Osteoblast (primary cell): ENCODE data around the gene C3orf52. TPM values are rescaled to one million over a fixed set of nuclear protein-coding genes. Genes with fewer than 3 reads are reported as not detected.
A peak's percentile ranks its signal among the peaks of the same experiment; 100 is the strongest.

Experiments used
- DNase-seq: peaks from one replicate; pipeline ENCODE4 v3.0.0; 2011; ENCODE audit warnings: low spot score, mixed read lengths; ENCODE audit not compliant: insufficient read length; ENCODE audit errors: missing footprints
- H2AFZ ChIP-seq: 2 replicates; pipeline ENCODE4 v1.6.0; 2011; ENCODE audit warnings: mild to moderate bottlenecking, low read length
- H3K27ac ChIP-seq: 2 replicates; pipeline ENCODE4 v1.5.1; 2011; ENCODE audit warnings: mild to moderate bottlenecking, low read depth, low read length, moderate library complexity
- H3K27me3 ChIP-seq: 2 replicates; pipeline ENCODE4 v1.6.0; 2012; ENCODE audit warnings: mild to moderate bottlenecking, control low read depth, inconsistent platforms, low read length, moderate library complexity; ENCODE audit not compliant: insufficient read depth
- H3K36me3 ChIP-seq: 2 replicates; pipeline ENCODE4 v1.5.1; 2011; ENCODE audit warnings: mild to moderate bottlenecking, low read length, control low read depth, moderate library complexity; ENCODE audit not compliant: insufficient read depth
- H3K4me1 ChIP-seq: 2 replicates; pipeline ENCODE4 v1.5.1; 2011; ENCODE audit warnings: mild to moderate bottlenecking, low read length, control low read depth, moderate library complexity; ENCODE audit not compliant: insufficient read depth
- H3K4me2 ChIP-seq: 2 replicates; pipeline ENCODE4 v1.6.0; 2011; ENCODE audit warnings: mild to moderate bottlenecking, low read length; ENCODE audit not compliant: insufficient read depth
- H3K4me3 ChIP-seq: fragments of 200-600 bp; sonication (generic); 3 replicates; pipeline ENCODE4 v1.5.1; 2012; ENCODE audit warnings: mild to moderate bottlenecking, low read length, inconsistent platforms; ENCODE audit not compliant: insufficient read depth
- H3K79me2 ChIP-seq: 2 replicates; pipeline ENCODE4 v1.6.0; 2012; ENCODE audit warnings: mild to moderate bottlenecking, low read length, control low read depth, inconsistent platforms; ENCODE audit not compliant: insufficient read depth
- H3K9me3 ChIP-seq: 2 replicates; pipeline ENCODE4 v1.5.1; 2011; ENCODE audit warnings: low read depth, low read length, control low read depth
- H4K20me1 ChIP-seq: 2 replicates; pipeline ENCODE4 v1.6.0; 2012; ENCODE audit warnings: mild to moderate bottlenecking, low read length, control low read depth; ENCODE audit not compliant: insufficient read depth
- total RNA-seq: library from RNA; depleted of rRNA; stranded (reverse); fragments of >200 nt; gene quantifications from 2 replicates; pipeline ENCODE4 v1.2.3, GENCODE V29; 2012
- TF ChIP-seq, protein P1 (sequence below): IDR thresholded peaks from 2 replicates; pipeline ENCODE4 v1.5.1; 2011; ENCODE audit warnings: mild to moderate bottlenecking, low read depth, low read length, moderate library complexity; ENCODE audit errors: extremely low read depth

The C3orf52 gene
- total RNA-seq, 1 donor: 4.0 TPM

DNA sequence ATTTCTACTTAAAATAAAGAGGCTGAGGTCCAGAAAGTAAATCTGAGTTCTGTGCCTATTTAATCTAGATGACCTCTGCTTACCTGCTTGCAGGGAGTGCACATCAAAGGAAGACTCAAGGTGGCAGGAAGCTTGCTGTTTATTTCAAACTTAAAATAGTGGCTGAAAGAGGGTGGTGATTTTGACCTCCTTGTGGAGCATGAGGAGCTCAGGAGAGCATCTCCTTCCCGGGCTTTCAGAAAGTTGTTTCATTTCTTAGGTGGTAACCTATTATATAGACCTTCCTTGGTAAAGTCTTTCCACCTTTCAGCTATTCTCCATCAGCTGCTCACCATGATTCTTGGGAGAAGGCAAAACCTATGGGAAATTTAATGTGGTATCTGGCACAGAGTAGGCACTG lies 46.4 kb downstream of the C3orf52 start:
- Histone ChIP-seq H3K9me3 (no peaks in the 10 kb centered on the region), H3K4me1 (no peaks in the 10 kb centered on the region), H3K27me3 (no peaks in the 10 kb centered on the region), H3K79me2 (no peaks in the 10 kb centered on the region), H4K20me1 (no peaks in the 10 kb centered on the region), H3K27ac (no peak overlapping the region), H2AFZ (no peak overlapping the region), H3K36me3 (no peaks in the 10 kb centered on the region), H3K4me3 (no peak overlapping the region), H3K4me2 (no peak overlapping the region)
- TF ChIP-seq, protein P1, sequence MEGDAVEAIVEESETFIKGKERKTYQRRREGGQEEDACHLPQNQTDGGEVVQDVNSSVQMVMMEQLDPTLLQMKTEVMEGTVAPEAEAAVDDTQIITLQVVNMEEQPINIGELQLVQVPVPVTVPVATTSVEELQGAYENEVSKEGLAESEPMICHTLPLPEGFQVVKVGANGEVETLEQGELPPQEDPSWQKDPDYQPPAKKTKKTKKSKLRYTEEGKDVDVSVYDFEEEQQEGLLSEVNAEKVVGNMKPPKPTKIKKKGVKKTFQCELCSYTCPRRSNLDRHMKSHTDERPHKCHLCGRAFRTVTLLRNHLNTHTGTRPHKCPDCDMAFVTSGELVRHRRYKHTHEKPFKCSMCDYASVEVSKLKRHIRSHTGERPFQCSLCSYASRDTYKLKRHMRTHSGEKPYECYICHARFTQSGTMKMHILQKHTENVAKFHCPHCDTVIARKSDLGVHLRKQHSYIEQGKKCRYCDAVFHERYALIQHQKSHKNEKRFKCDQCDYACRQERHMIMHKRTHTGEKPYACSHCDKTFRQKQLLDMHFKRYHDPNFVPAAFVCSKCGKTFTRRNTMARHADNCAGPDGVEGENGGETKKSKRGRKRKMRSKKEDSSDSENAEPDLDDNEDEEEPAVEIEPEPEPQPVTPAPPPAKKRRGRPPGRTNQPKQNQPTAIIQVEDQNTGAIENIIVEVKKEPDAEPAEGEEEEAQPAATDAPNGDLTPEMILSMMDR: no peak
- DNase-seq: no peak

DNA sequence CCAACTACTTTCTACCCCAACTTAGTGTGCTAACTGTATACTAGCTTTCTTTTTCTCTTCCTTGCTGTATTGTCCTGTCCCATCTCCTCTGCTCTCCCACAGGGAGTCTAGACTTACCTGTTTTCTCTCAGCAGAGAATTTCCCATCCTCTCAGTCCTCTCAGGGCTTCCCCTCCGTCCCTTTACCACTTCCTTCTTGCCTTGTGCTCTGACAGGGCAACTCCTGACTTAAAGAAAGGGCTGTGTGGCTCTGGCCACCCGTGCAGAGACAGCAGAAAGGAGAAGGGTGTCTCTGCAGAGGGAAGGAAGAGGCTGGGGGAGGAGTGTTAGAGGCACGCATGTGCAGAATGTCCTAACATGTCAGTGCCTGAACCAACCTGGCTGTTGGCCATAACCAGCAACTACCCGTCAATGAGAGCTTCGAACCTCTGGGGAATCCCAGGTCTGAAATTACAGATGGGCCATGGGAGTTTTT lies 46.8 kb downstream of the C3orf52 start, which contains the start of gene GCSAM:
TSS of gene GCSAM (minus strand) at position 274 of the 474 bp plus-strand sequence. CDS start at position 146, 128 bp downstream.
- Histone ChIP-seq H3K27me3 (no peaks in the 10 kb centered on the region), H3K79me2 (no peaks in the 10 kb centered on the region), H3K4me2 (peak within 1 kb of the TSS; percentile 19), H3K36me3 (no peaks in the 10 kb centered on the region), H3K27ac (no peak within 1 kb of the TSS), H3K9me3 (no peaks in the 10 kb centered on the region), H2AFZ (peak within 1 kb of the TSS; percentile 24), H4K20me1 (no peaks in the 10 kb centered on the region), H3K4me1 (no peaks in the 10 kb centered on the region), H3K4me3 (no peak within 1 kb of the TSS)
- TF ChIP-seq, protein P1: no peak
- no peak for DNase-seq

DNA sequence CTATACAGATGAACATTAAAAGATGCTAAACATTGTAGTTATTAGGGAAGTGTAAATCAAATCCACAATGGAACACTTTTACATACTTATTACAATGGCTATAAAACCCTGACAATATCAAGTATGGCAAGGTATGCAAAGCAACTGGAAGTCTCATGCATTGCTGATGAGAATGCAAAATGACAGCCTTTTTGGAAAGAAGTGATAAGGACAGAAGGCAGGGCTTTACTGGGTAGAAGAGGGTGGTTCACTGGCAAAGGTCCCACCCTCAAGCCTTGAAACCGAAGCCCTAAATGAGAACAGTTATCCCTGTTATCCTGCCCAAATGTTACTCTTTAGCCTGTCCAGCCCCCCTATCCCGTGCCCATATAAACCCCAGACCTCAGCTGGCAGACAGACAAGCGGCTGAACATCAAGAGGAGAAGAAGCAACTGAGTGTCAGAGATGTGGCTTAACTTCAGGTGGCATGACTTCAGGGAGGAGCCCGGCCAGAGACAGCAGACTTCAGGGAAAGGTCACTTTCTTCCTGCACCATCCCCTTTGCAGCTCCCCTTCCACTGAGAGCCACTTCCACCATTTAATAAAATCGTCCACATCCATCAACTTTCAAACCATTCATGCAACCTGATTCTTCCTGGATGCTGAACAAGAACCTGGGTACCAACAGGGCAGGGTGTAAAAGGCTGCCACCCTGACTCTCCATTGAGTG lies 47.6 kb downstream of the C3orf52 start:
- no peak overlapping the region for H3K27ac ChIP-seq

More for the DNA sequence above, 47.6 kb downstream of the C3orf52 start:
- TF ChIP-seq, protein P1: no peak
- H3K9me3 ChIP-seq: no peaks in the 10 kb centered on the region
- H3K27me3 ChIP-seq: no peaks in the 10 kb centered on the region
- no peak overlapping the region for H2AFZ ChIP-seq
- no peak for DNase-seq
- H4K20me1 ChIP-seq: no peaks in the 10 kb centered on the region
- H3K4me2 ChIP-seq: no peak overlapping the region
- H3K36me3 ChIP-seq: no peaks in the 10 kb centered on the region
- no peaks in the 10 kb centered on the region for H3K4me1 ChIP-seq
- no peak overlapping the region for H3K4me3 ChIP-seq
- H3K79me2 ChIP-seq: no peaks in the 10 kb centered on the region
